ENCODE data around the gene SLC22A31. TPM values are rescaled to one million over a fixed set of nuclear protein-coding genes. Genes with fewer than 3 reads are reported as not detected.

The SLC22A31 gene
- total RNA-seq, 4 donors from 2014 or later = not detected

- ATAC-seq (ENCODE audit: low FRiP score) = no peak
- TF ChIP-seq CTCF (IDR thresholded peaks at IDR 0.05) = no peak
- no peak for DNase-seq (ENCODE audit: low spot score)
Measured at GRCh38 chr16:89179656-89180315, 20.6 kb downstream of the SLC22A31 start.

- ATAC-seq (ENCODE audit: low FRiP score) = no peak
- no peak for DNase-seq (ENCODE audit: low spot score)
- no peak for TF ChIP-seq CTCF (IDR thresholded peaks at IDR 0.05)
Measured at GRCh38 chr16:89179148-89179484, 21.2 kb downstream of the SLC22A31 start.

GRCh38 chr16:89178453-89179147, 21.7 kb downstream of the SLC22A31 start:
- TF ChIP-seq CTCF (IDR thresholded peaks at IDR 0.05) = no peak
- no peak for ATAC-seq (ENCODE audit: low FRiP score)
- DNase-seq (ENCODE audit: low spot score) = no peak

- ATAC-seq (ENCODE audit: low FRiP score) = no peak
- TF ChIP-seq CTCF (IDR thresholded peaks at IDR 0.05) = no peak
- DNase-seq (ENCODE audit: low spot score) = no peak
Measured at GRCh38 chr16:89177501-89177900, 22.8 kb downstream of the SLC22A31 start.

- no peak for ATAC-seq (ENCODE audit: low FRiP score)
Measured at GRCh38 chr16:89176717-89177116, 23.6 kb downstream of the SLC22A31 start.

GRCh38 chr16:89176147-89176690, 24.1 kb downstream of the SLC22A31 start:
- no peak for TF ChIP-seq CTCF (IDR thresholded peaks at IDR 0.05)
- ATAC-seq (ENCODE audit: low FRiP score) (no peak), DNase-seq (ENCODE audit: low spot score) (no peak)

More at GRCh38 chr16:89176717-89177116, 23.6 kb downstream of the SLC22A31 start:
- DNase-seq (ENCODE audit: low spot score) = no peak
- no peak for TF ChIP-seq CTCF (IDR thresholded peaks at IDR 0.05)
